Aortic smooth muscle cell (primary cell): ENCODE results near the gene KLRC3. TPM values are rescaled to one million over a fixed set of nuclear protein-coding genes. Genes with fewer than 3 reads are reported as not detected.

Experiments
- total RNA-seq: library from RNA; depleted of rRNA; stranded (reverse); fragments of >200 nt; gene quantifications from 2 replicates; pipeline ENCODE4 v1.2.3, GENCODE V29; 2014

KLRC3 gene
- not detected in 2 replicates for total RNA-seq

DNA sequence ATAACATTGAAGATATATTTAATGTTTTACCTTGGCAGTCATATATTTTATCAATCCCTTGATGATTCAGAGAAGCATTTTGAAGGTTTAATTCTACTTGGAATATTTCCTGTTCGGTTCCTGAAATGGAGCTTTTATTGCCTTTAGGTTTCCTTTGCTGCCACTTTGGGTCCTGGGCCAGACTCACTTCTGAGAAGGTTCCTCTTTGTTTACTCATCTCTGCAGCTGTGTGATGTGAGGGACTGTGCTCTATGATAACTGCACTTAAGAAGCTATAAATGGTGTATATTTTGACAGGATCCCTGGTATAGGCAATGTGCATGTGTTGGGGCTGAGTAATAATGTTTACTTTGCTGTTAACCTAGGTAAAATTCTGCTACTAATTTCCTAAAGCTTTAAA is at the start of gene KLRC3:
KLRC3 (minus strand) TSS at position 262 of the 400 bp plus-strand sequence; CDS start at position 217, 45 bp downstream.

DNA sequence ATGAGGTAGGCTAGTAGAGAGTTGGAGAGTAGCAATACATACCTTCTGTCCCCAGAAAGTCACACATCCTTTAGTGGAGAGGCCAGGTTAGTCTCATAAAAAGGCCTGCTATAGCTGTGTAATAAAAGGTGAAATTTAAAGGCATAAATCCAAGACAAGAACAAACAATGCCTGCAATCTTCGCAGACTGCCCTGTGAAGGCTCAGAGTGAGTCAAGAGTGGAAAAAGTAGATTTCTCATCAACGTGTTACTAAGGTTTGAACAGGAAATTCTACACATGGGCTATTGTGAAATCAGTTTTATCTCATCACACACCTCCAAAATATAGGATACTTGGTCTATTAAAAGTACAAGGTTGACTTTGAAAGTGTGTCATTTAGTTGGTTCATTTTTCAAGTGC is 32.8 kb upstream of the KLRC3 start, which contains the start of gene KLRC1:
KLRC1 (minus strand) TSS at position 222 of the 400 bp plus-strand sequence. CDS start 2,221 bp downstream, outside the sequence.

DNA sequence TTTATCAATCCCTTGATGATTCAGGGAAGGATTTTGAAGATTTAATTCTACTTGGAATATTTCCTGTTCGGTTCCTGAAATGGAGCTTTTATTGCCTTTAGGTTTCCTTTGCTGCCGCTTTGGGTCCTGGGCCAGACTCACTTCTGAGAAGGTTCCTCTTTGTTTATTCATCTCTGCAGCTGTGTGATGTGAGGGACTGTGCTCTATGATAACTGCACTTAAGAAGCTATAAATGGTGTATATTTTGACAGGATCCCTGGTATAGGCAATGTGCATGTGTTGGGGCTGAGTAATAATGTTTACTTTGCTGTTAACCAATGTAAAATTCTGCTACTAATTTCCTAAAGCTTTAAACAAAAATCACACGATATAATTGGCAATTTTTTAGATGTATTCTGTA is 15.4 kb upstream of the KLRC3 start, which contains the start of gene KLRC2:
KLRC2 (minus strand) TSS at position 195 of the 400 bp plus-strand sequence; CDS start at position 171, 24 bp downstream.

DNA sequence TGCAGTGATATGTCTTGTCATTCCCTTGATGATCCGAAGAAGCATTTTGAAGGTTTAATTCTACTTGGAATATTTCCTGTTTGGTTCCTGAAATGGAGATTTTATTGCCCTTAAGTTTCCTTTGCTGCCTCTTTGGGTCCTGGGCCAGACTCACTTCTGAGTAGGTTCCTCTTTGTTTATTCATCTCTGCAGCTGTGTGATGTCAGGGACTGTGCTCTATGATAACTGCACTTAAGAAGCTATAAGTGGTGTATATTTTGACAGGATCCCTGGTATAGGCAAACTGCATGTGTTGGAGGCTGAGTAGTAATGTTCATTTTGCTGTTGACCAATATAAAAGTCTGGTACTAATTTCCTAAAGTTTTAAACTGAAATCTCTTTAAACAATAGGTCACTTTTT is 11.0 kb downstream of the KLRC3 start, which contains the start of gene KLRC4:
KLRC4 (minus strand) TSS at position 366 of the 400 bp plus-strand sequence; CDS start at position 184, 182 bp downstream.

DNA sequence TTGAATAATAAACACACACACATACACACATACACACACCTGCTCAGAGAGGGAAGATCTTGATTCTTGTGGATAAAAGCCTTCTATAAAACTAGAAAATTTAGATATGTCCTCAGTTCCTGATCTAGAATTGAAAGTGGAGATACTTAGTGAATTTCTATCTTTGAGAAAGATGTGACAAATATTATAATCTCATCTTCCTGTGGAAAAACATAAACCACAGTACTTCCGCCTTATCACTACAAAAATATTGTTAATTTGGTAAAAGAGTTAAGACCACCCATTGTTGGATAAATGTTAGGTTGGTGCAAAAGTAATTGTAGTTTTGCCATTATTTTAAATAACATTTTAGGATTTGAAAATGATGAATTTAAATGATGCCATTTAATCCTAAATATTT is 30.5 kb downstream of the KLRC3 start, which contains the start of gene KLRK1:
KLRK1 (minus strand) TSS at position 138 of the 400 bp plus-strand sequence. CDS start 1,231 bp downstream, outside the sequence.

Other genes with a start within 250 kb of the KLRC3 start
- gene OLR1, start 248.5 kb downstream of the KLRC3 start, total RNA-seq, result not detected in 2 replicates
- gene TMEM52B, start 241.6 kb downstream of the KLRC3 start, total RNA-seq, result not detected in 2 replicates
- 45.8 and 55.0 TPM in 2 replicates for gene GABARAPL1, start 207.7 kb downstream of the KLRC3 start, total RNA-seq
- 0.06 and 0.13 TPM in 2 replicates for gene KLRD1, start 112.7 kb downstream of the KLRC3 start, total RNA-seq
- not detected in 2 replicates for gene KLRK1, start 30.6 kb downstream of the KLRC3 start, total RNA-seq
- gene KLRC4, start 10.8 kb downstream of the KLRC3 start, total RNA-seq, result not detected in 2 replicates
- gene KLRC2, start 15.4 kb upstream of the KLRC3 start, total RNA-seq, result not detected in 2 replicates
- gene KLRC1, start 32.8 kb upstream of the KLRC3 start, total RNA-seq, result not detected in 2 replicates
- 0.93 and 1.3 TPM in 2 replicates for gene EIF2S3B, start 85.3 kb upstream of the KLRC3 start, total RNA-seq
- gene MAGOHB, start 193.0 kb upstream of the KLRC3 start, total RNA-seq, result 21.7 and 27.8 TPM in 2 replicates